H1 (cell line): ENCODE results near the gene UIMC1. TPM values are rescaled to one million over a fixed set of nuclear protein-coding genes. Genes with fewer than 3 reads are reported as not detected.

Experiments
- CTCF ChIA-PET: fragments of 300-600 bp; sonication (Branson Sonifier 250); formaldehyde crosslinking; loops from one replicate; lab custom pipeline; 2021; ENCODE audit not compliant: partially characterized antibody; lab: Charles Lee
- POLR2A ChIA-PET: fragments of 300-600 bp; sonication (Branson Sonifier 250); formaldehyde crosslinking; loops from one replicate; lab custom pipeline; 2021; ENCODE audit warnings: inconsistent platforms; ENCODE audit not compliant: partially characterized antibody; lab: Charles Lee
- DNase-seq, 2 experiments: peaks; one replicate each; pipeline versions ENCODE4 v3.0.0 to v3.0.0-alpha.2; 2010 to 2022; ENCODE audit warnings: low spot score in 2 of 2, low read depth in 1 of 2, mixed read lengths in 1 of 2
- FAIRE-seq: peaks from 2 replicates; lab custom pipeline; 2011; peaks lifted over from hg19 to GRCh38; lab: Jason Lieb, UNC
- H2AFZ ChIP-seq: 2 replicates; pipeline ENCODE4 v1.8.1; 2012; ENCODE audit warnings: low read length, inconsistent platforms
- H2AK5ac ChIP-seq: 2 replicates; pipeline ENCODE4 v1.6.1; 2013; ENCODE audit warnings: low read depth, low read length
- H2BK120ac ChIP-seq: replicated peaks from 2 replicates; pipeline ENCODE3; 2013; ENCODE audit warnings: low read depth, low read length, inconsistent platforms
- H2BK12ac ChIP-seq: 2 replicates; pipeline ENCODE4 v1.6.1; 2013; ENCODE audit warnings: low read depth, low read length
- H2BK15ac ChIP-seq: 2 replicates; pipeline ENCODE4 v1.6.1; 2013; ENCODE audit warnings: low read length
- H2BK20ac ChIP-seq: 2 replicates; pipeline ENCODE4 v1.6.1; 2013; ENCODE audit warnings: low read length
- H2BK5ac ChIP-seq: 2 replicates; pipeline ENCODE4 v1.6.1; 2013; ENCODE audit warnings: low read depth, low read length
- H3K14ac ChIP-seq: 2 replicates; pipeline ENCODE4 v1.6.1; 2013; ENCODE audit warnings: inconsistent platforms; ENCODE audit not compliant: insufficient read length
- H3K18ac ChIP-seq: 2 replicates; pipeline ENCODE4 v1.6.1; 2013; ENCODE audit warnings: low read length; ENCODE audit errors: extremely low read depth
- H3K23ac ChIP-seq: 2 replicates; pipeline ENCODE4 v1.6.1; 2013; ENCODE audit warnings: inconsistent platforms; ENCODE audit not compliant: insufficient read length
- H3K23me2 ChIP-seq: 2 replicates; pipeline ENCODE4 v1.6.1; 2013; ENCODE audit warnings: low read depth, low read length
- H3K27ac ChIP-seq: 2 replicates; pipeline ENCODE4 v1.6.1; 2011; ENCODE audit warnings: low read depth, low read length, inconsistent platforms
- H3K27me3 ChIP-seq, 4 experiments: replicated peaks in 1 of 4; 1 replicate in 1 of 4; 2 replicates in 3 of 4; pipeline versions ENCODE4 v1.6.1 to v1.8.1; 2011 to 2013; ENCODE audit warnings: low read length in 3 of 4, mild to moderate bottlenecking in 3 of 4, inconsistent platforms in 2 of 4, mixed read lengths in 2 of 4, moderate library complexity in 1 of 4; ENCODE audit not compliant: control insufficient read depth in 3 of 4, insufficient read depth in 3 of 4; ENCODE audit errors: extremely low read depth in 1 of 4
- H3K36me3 ChIP-seq, 4 experiments: 2 replicates each; pipeline versions ENCODE4 v1.6.1 to v1.8.1; 2011 to 2013; ENCODE audit warnings: mild to moderate bottlenecking in 4 of 4, low read length in 3 of 4, moderate library complexity in 2 of 4, control low read depth in 1 of 4, inconsistent platforms in 1 of 4; ENCODE audit not compliant: insufficient read depth in 4 of 4, control insufficient read depth in 2 of 4
- H3K4ac ChIP-seq: replicated peaks from 2 replicates; pipeline ENCODE3; 2013; ENCODE audit warnings: low read length, low read depth, mixed read lengths, inconsistent platforms; ENCODE audit not compliant: insufficient read length
- H3K4me1 ChIP-seq, 4 experiments: replicated peaks in 1 of 4; 1 replicate in 1 of 4; 2 replicates in 3 of 4; pipeline versions ENCODE4 v1.6.1 to v1.8.1; 2011 to 2013; ENCODE audit warnings: low read length in 3 of 4, inconsistent platforms in 2 of 4, mixed read lengths in 1 of 4; ENCODE audit not compliant: insufficient read depth in 4 of 4, control insufficient read depth in 3 of 4
- H3K4me2 ChIP-seq, 2 experiments: 2 replicates each; pipeline versions ENCODE4 v1.6.1 to v1.8.1; 2011 to 2013; ENCODE audit warnings: low read depth in 2 of 2, low read length in 2 of 2, control low read depth in 1 of 2, inconsistent platforms in 1 of 2, mild to moderate bottlenecking in 1 of 2; ENCODE audit not compliant: insufficient read depth in 1 of 2
- H3K4me3 ChIP-seq, 4 experiments: fragments of 200-600, 300-600 bp in 1 of 4; sonication (generic), shearing (Covaris generic), sonication (Bioruptor Twin) in 1 of 4; 2 replicates each; pipeline versions ENCODE4 v1.5.1 to v1.8.1; 2011 to 2016; ENCODE audit warnings: low read length in 4 of 4, low read depth in 3 of 4, control low read depth in 2 of 4, inconsistent platforms in 2 of 4, mild to moderate bottlenecking in 2 of 4, mixed read lengths in 1 of 4, moderate library complexity in 1 of 4; ENCODE audit not compliant: insufficient read depth in 2 of 4; ENCODE audit errors: extremely low read depth in 1 of 4
- H3K56ac ChIP-seq: replicated peaks from 2 replicates; pipeline ENCODE3; 2013; ENCODE audit warnings: low read depth, mild to moderate bottlenecking, mixed read lengths, low read length, inconsistent platforms; ENCODE audit not compliant: insufficient read length
- H3K79me1 ChIP-seq: 2 replicates; pipeline ENCODE4 v1.6.1; 2013; ENCODE audit warnings: low read depth, low read length, control low read depth
- H3K79me2 ChIP-seq, 2 experiments: 2 replicates each; pipeline versions ENCODE4 v1.6.1 to v1.8.1; 2012 to 2013; ENCODE audit warnings: low read length in 2 of 2, mild to moderate bottlenecking in 2 of 2, inconsistent platforms in 1 of 2; ENCODE audit not compliant: insufficient read depth in 2 of 2, control insufficient read depth in 1 of 2
- H3K9ac ChIP-seq, 4 experiments: replicated peaks in 1 of 4; 1 replicate in 1 of 4; 2 replicates in 3 of 4; pipeline versions ENCODE4 v1.6.1 to v1.8.1; 2011 to 2013; ENCODE audit warnings: low read depth in 3 of 4, low read length in 3 of 4, control low read depth in 2 of 4, mild to moderate bottlenecking in 2 of 4, moderate library complexity in 2 of 4, inconsistent platforms in 1 of 4; ENCODE audit errors: extremely low read depth in 1 of 4
- H3K9me3 ChIP-seq, 2 experiments: 2 replicates each; pipeline versions ENCODE4 v1.6.1 to v1.8.1; 2012 to 2013; ENCODE audit warnings: mild to moderate bottlenecking in 2 of 2, moderate library complexity in 2 of 2, control low read depth in 1 of 2, inconsistent platforms in 1 of 2, low read depth in 1 of 2, low read length in 1 of 2, mixed read lengths in 1 of 2; ENCODE audit not compliant: insufficient read depth in 2 of 2
- H4K20me1 ChIP-seq, 2 experiments: replicated peaks in 1 of 2; 2 replicates each; pipeline versions ENCODE3 to v1.8.1; 2011 to 2013; ENCODE audit warnings: inconsistent platforms in 2 of 2, low read length in 2 of 2, mild to moderate bottlenecking in 1 of 2; ENCODE audit not compliant: insufficient read depth in 2 of 2, control insufficient read depth in 1 of 2
- H4K5ac ChIP-seq: 2 replicates; pipeline ENCODE4 v1.6.1; 2013; ENCODE audit warnings: low read length, low read depth, mixed read lengths, inconsistent platforms; ENCODE audit not compliant: insufficient read length
- H4K8ac ChIP-seq: 2 replicates; pipeline ENCODE4 v1.8.0; 2013; ENCODE audit warnings: mild to moderate bottlenecking, moderate library complexity, low read length, inconsistent platforms; ENCODE audit not compliant: insufficient read depth; ENCODE audit errors: extremely low read depth
- H4K91ac ChIP-seq: replicated peaks from 2 replicates; pipeline ENCODE3; 2013; ENCODE audit warnings: low read length, mixed read lengths, inconsistent platforms; ENCODE audit not compliant: insufficient read length
- HDAC6 ChIP-seq: IDR thresholded peaks from one replicate; pipeline ENCODE4 v1.7.1; 2012; ENCODE audit warnings: low read depth, mild to moderate bottlenecking, inconsistent platforms, low read length, moderate library complexity
- MAFK ChIP-seq: IDR thresholded peaks from 2 replicates; pipeline ENCODE4 v1.6.1; 2012; ENCODE audit warnings: low read depth, mild to moderate bottlenecking, improper control_type of control experiment, low read length
- TAF7 ChIP-seq: optimal IDR thresholded peaks from 2 replicates; pipeline ENCODE3; 2011; ENCODE audit warnings: low read depth, mild to moderate bottlenecking, inconsistent platforms, low read length, moderate library complexity, borderline replicate concordance
- WGBS, 2 experiments: shearing (Covaris generic) in 1 of 2; methylation state at CpG; one replicate each; pipeline versions ENCODE4 v1.1.6 to v1.1.7; 2013 to 2015; ENCODE audit warnings: low lambda C conversion rate in 2 of 2, mixed read lengths in 2 of 2, inconsistent platforms in 1 of 2, low coverage in 1 of 2, missing lambda C conversion rate in 1 of 2; ENCODE audit not compliant: insufficient replicate concordance in 2 of 2, insufficient coverage in 1 of 2, insufficient read length in 1 of 2; ENCODE audit errors: extremely low coverage in 1 of 2, missing lambda C conversion rate in 1 of 2; 5-methylcytosine and 5-hydroxymethylcytosine counted together
- polyA plus RNA-seq, 7 experiments: library from polyadenylated mRNA; depleted of rRNA in 3 of 7; stranded (reverse) in 5 of 7; unstranded in 2 of 7; fragments of >200 nt in 5 of 7; fragments of 200-250 nt in 2 of 7; gene quantifications; 1 replicate in 5 of 7; 2 replicates in 1 of 7; 4 replicates in 1 of 7; pipeline versions ENCODE4 v1.2.1 to v1.2.3, GENCODE V29; 2011 to 2013; ENCODE audit warnings: missing spikeins in 2 of 7, mixed read lengths in 2 of 7
- total RNA-seq: library from RNA; stranded (reverse); fragmentation: NEBNext Ultra II Directional; extraction: Animal tissue kit (Norgen Biotek cat#: 25700); gene quantifications from 2 replicates; pipeline ENCODE4 v1.2.1, GENCODE V29; 2021

The UIMC1 gene
- total and polyA plus RNA-seq, 2 of the 8 experiments (the other 6 are each of a cell fraction or from before 2014, with no cell fraction given): 12.8 to 43.7 TPM

- H3K23ac ChIP-seq: no peak overlapping the region
- H4K20me1 ChIP-seq: peaks cover 0 to 2% of the 10 kb centered on the region in 2 experiments
- H3K4me3 ChIP-seq: no peak overlapping the region
- no peaks in the 10 kb centered on the region for H3K9me3 ChIP-seq
- peaks cover 2 to 6% of the 10 kb centered on the region in 2 experiments for H3K79me2 ChIP-seq
- no peak overlapping the region for H4K8ac ChIP-seq
- 88% methylated on average over 4 of the region's 4 CpGs; no CpG with 5 or more reads in 1 of the 2 experiments for whole genome bisulfite sequencing, 2 experiments
- POLR2A ChIA-PET: interaction anchor here (1.0 to 3.1 kb wide), 4 partner anchors 9 to 13 kb away, joined by 3 to 7 read pairs (median 4); no protein-coding TSS in a partner anchor
- peaks cover 0 to 3% (median 0%) of the 10 kb centered on the region in 4 experiments; a peak in 1 of 7 replicates for H3K4me1 ChIP-seq
- no peak overlapping the region for H3K9ac ChIP-seq
- no peak overlapping the region for H2AFZ ChIP-seq
- no peak overlapping the region for H3K4me2 ChIP-seq
- H3K4ac ChIP-seq: no peak overlapping the region
- H2AK5ac ChIP-seq: no peak overlapping the region
- no peaks in the 10 kb centered on the region for H3K36me3 ChIP-seq
- no peak overlapping the region for H3K27ac ChIP-seq
- FAIRE-seq: no peak
- no peak for DNase-seq
- no peak overlapping the region for H2BK120ac ChIP-seq
- H2BK15ac ChIP-seq: no peak overlapping the region
- H3K23me2 ChIP-seq: 0 out of 2 replicates have a peak, but pooled peaks cover 2% of the 10 kb centered on the region
- H3K14ac ChIP-seq: no peak overlapping the region
- no peaks in the 10 kb centered on the region for H3K79me1 ChIP-seq
- no peak overlapping the region for H3K56ac ChIP-seq
- H2BK12ac ChIP-seq: no peak overlapping the region
- no peak overlapping the region for H2BK5ac ChIP-seq
- H3K18ac ChIP-seq: no peak overlapping the region
- H4K91ac ChIP-seq: no peak overlapping the region
- H4K5ac ChIP-seq: no peak overlapping the region
- CTCF ChIA-PET: interaction anchor here (0.6 to 1.3 kb wide), 3 partner anchors 12 to 280 kb away, joined by 3 to 4 read pairs (median 3); partner anchors contain the start of gene ZNF346
- TF ChIP-seq MAFK: peak; percentile 46; the same call in 1 of the 2 replicates
- no peak for TF ChIP-seq TAF7
- TF ChIP-seq HDAC6: no peak
- no peaks in the 10 kb centered on the region for H3K27me3 ChIP-seq
- H2BK20ac ChIP-seq: no peak overlapping the region
These were observed 3.6 kb upstream of the UIMC1 start for GRCh38 chr5:177010153-177010552.
